GM12865 (cell line): Measurements from ENCODE around the gene IL17B.
A peak's percentile ranks its signal among the peaks of the same experiment; 100 is the strongest.

Experiments used
- DNase-seq: peaks from one replicate; pipeline ENCODE4 v3.0.0; 2010; ENCODE audit warnings: low read depth
- H3K4me3 ChIP-seq: 2 replicates; pipeline ENCODE4 v1.5.1; 2011; ENCODE audit warnings: mild to moderate bottlenecking, low read depth, low read length, control low read depth
- CTCF ChIP-seq: IDR thresholded peaks from 2 replicates; pipeline ENCODE4 v1.5.1; 2011; ENCODE audit warnings: low read length, control low read depth, low read depth, inconsistent platforms; ENCODE audit not compliant: insufficient read depth; ENCODE audit errors: missing control alignments

IL17B gene

GRCh38 chr5:149363358-149363757 is 15.7 kb downstream of the IL17B start:
- TF ChIP-seq CTCF: no peak
- DNase-seq: no peak
- no peak overlapping the region for H3K4me3 ChIP-seq

- TF ChIP-seq CTCF: no peak
- H3K4me3 ChIP-seq: no peak overlapping the region
- DNase-seq: no peak
These were observed 16.6 kb downstream of the IL17B start for GRCh38 chr5:149362541-149362940.

GRCh38 chr5:149360272-149360671 is 18.8 kb downstream of the IL17B start:
- no peak for DNase-seq
- H3K4me3 ChIP-seq: no peak overlapping the region
- no peak for TF ChIP-seq CTCF

- TF ChIP-seq CTCF: no peak
These were observed 20.1 kb downstream of the IL17B start for GRCh38 chr5:149358868-149359495.

GRCh38 chr5:149358294-149358651 is 20.8 kb downstream of the IL17B start:
- peak overlapping the region; percentile 83 for H3K4me3 ChIP-seq
- TF ChIP-seq CTCF: no peak
- DNase-seq: peak; percentile 41

More at GRCh38 chr5:149358868-149359495, 20.1 kb downstream of the IL17B start:
- peak overlapping the region; percentile 83; the same call in 1 of the 2 replicates for H3K4me3 ChIP-seq
- no peak for DNase-seq

GRCh38 chr5:149357370-149358293 is 21.5 kb downstream of the IL17B start, which contains the start of gene PCYOX1L:
TSS of gene PCYOX1L (plus strand) at chr5:149358046. CDS start at chr5:149358069, 23 bp downstream.
- no peak for TF ChIP-seq CTCF
- peak; percentile 97 for DNase-seq
- peak within 1 kb of the TSS; percentile 83 for H3K4me3 ChIP-seq
